Neural progenitor cell (in vitro differentiated cells): ENCODE data around the gene IL1RAPL1. TPM values are rescaled to one million over a fixed set of nuclear protein-coding genes. Genes with fewer than 3 reads are reported as not detected.

ENCODE experiments used
- DNase-seq: peaks from one replicate; pipeline ENCODE4 v3.0.0-alpha.2; 2016; ENCODE audit warnings: low spot score
- H2AFZ ChIP-seq: fragments of 200-600 bp; sonication (generic); replicated peaks from 2 replicates; pipeline ENCODE4 v1.6.1; 2016; ENCODE audit warnings: antibody characterized with exemption
- H3F3A ChIP-seq: fragments of 200-600 bp; sonication (generic); 2 replicates; pipeline ENCODE4 v1.6.1; 2016; ENCODE audit warnings: antibody characterized with exemption, low read depth
- H3K27ac ChIP-seq: fragments of 200-600 bp; sonication (generic); 2 replicates; pipeline ENCODE4 v1.5.1; 2016; ENCODE audit warnings: mild to moderate bottlenecking
- H3K27me3 ChIP-seq: fragments of 200-600 bp; sonication (generic); 2 replicates; pipeline ENCODE4 v1.6.1; 2016; ENCODE audit warnings: mild to moderate bottlenecking, moderate library complexity
- H3K36me3 ChIP-seq: fragments of 200-600 bp; sonication (generic); 2 replicates; pipeline ENCODE4 v1.5.1; 2016
- H3K4me1 ChIP-seq: fragments of 200-600 bp; sonication (generic); 2 replicates; pipeline ENCODE4 v1.6.1; 2016; ENCODE audit warnings: mixed run types
- H3K4me2 ChIP-seq: fragments of 200-600 bp; sonication (generic); 2 replicates; pipeline ENCODE4 v1.6.1; 2016
- H3K4me3 ChIP-seq: fragments of 200-600 bp; sonication (generic); 2 replicates; pipeline ENCODE4 v1.5.1; 2016
- H3K79me2 ChIP-seq: fragments of 200-600 bp; sonication (generic); 2 replicates; pipeline ENCODE4 v1.6.1; 2016; ENCODE audit warnings: low read depth
- H3K9ac ChIP-seq: fragments of 200-600 bp; sonication (generic); 2 replicates; pipeline ENCODE4 v1.6.1; 2016
- H3K9me3 ChIP-seq: fragments of 200-600 bp; sonication (generic); 2 replicates; pipeline ENCODE4 v1.5.1; 2016; ENCODE audit warnings: low read depth
- H4K20me1 ChIP-seq: fragments of 200-600 bp; sonication (generic); 2 replicates; pipeline ENCODE4 v1.6.1; 2016; ENCODE audit warnings: low read depth
- H3K27ac Mint-ChIP-seq: 3 replicates; pipeline ENCODE4 v1.8.0; 2021; ENCODE audit warnings: mixed read lengths
- H3K27me3 Mint-ChIP-seq: 2 replicates; pipeline ENCODE4 v1.8.0; 2022; ENCODE audit warnings: low read depth, mild to moderate bottlenecking, inconsistent platforms, moderate library complexity, mixed read lengths; ENCODE audit not compliant: insufficient read depth
- H3K36me3 Mint-ChIP-seq: 3 replicates; pipeline ENCODE4 v1.8.0; 2021; ENCODE audit warnings: mixed read lengths
- H3K4me1 Mint-ChIP-seq: 3 replicates; pipeline ENCODE4 v1.8.0; 2021; ENCODE audit warnings: mixed read lengths
- H3K4me3 Mint-ChIP-seq: 3 replicates; pipeline ENCODE4 v1.8.0; 2021; ENCODE audit warnings: mild to moderate bottlenecking, moderate library complexity, mixed read lengths
- H3K9me3 Mint-ChIP-seq: 3 replicates; pipeline ENCODE4 v1.8.0; 2020; ENCODE audit warnings: mixed read lengths
- CTCF ChIP-seq: fragments of 200-600 bp; sonication (generic); IDR thresholded peaks from 2 replicates; pipeline ENCODE4 v1.5.1; 2017; ENCODE audit warnings: antibody characterized with exemption, mild to moderate bottlenecking
- EZH2 ChIP-seq: fragments of 200-600 bp; sonication (generic); IDR thresholded peaks from 2 replicates; pipeline ENCODE4 v1.6.1; 2017; ENCODE audit warnings: antibody characterized with exemption, mild to moderate bottlenecking, moderate library complexity
- EZH2phosphoT487 ChIP-seq: fragments of 200-600 bp; sonication (generic); IDR thresholded peaks from 2 replicates; pipeline ENCODE4 v1.6.1; 2017; ENCODE audit warnings: antibody characterized with exemption
- total RNA-seq: library from RNA; depleted of rRNA; stranded (reverse); fragments of >200 nt; gene quantifications from 2 replicates; pipeline ENCODE4 v1.2.3, GENCODE V29; 2015; ENCODE audit warnings: low replicate concordance

IL1RAPL1 gene
- total RNA-seq, 1 donor from 2014 or later: 13.4 TPM

GRCh38 chrX:29640106-29640505, 1052.9 kb downstream of the IL1RAPL1 start:
- DNase-seq: no peak
- H3K4me3 Mint-ChIP-seq: no peak overlapping the region
- H3K27me3 Mint-ChIP-seq: no peaks in the 10 kb centered on the region
- Histone ChIP-seq H4K20me1 (no peaks in the 10 kb centered on the region), H3K27ac (no peak overlapping the region), H3K4me3 (no peak overlapping the region), H3F3A (no peaks in the 10 kb centered on the region), H2AFZ (no peak overlapping the region), H3K9ac (no peak overlapping the region), H3K9me3 (no peaks in the 10 kb centered on the region), H3K4me1 (no peaks in the 10 kb centered on the region), H3K27me3 (no peaks in the 10 kb centered on the region), H3K36me3 (no peaks in the 10 kb centered on the region), H3K79me2 (no peaks in the 10 kb centered on the region), H3K4me2 (no peak overlapping the region)
- TF ChIP-seq EZH2phosphoT487 (no peak), EZH2 (no peak), CTCF (no peak)
- H3K4me1 Mint-ChIP-seq: no peaks in the 10 kb centered on the region
- no peak overlapping the region for H3K27ac Mint-ChIP-seq
- no peaks in the 10 kb centered on the region for H3K36me3 Mint-ChIP-seq
- H3K9me3 Mint-ChIP-seq: no peaks in the 10 kb centered on the region

- Mint-ChIP-seq H3K4me3 (no peak overlapping the region), H3K27me3 (no peaks in the 10 kb centered on the region), H3K27ac (no peak overlapping the region), H3K9me3 (no peaks in the 10 kb centered on the region), H3K4me1 (no peaks in the 10 kb centered on the region), H3K36me3 (no peaks in the 10 kb centered on the region)
- H3K4me2 ChIP-seq: no peak overlapping the region
- H2AFZ ChIP-seq: no peak overlapping the region
- H3F3A ChIP-seq: no peaks in the 10 kb centered on the region
- no peak overlapping the region for H3K27ac ChIP-seq
- H4K20me1 ChIP-seq: no peaks in the 10 kb centered on the region
- TF ChIP-seq EZH2phosphoT487 (no peak), EZH2 (no peak), CTCF (no peak)
- DNase-seq: no peak
- no peaks in the 10 kb centered on the region for H3K4me1 ChIP-seq
- H3K79me2 ChIP-seq: no peaks in the 10 kb centered on the region
- no peak overlapping the region for H3K9ac ChIP-seq
- peaks cover 8% of the 10 kb centered on the region for H3K9me3 ChIP-seq
- H3K36me3 ChIP-seq: peaks cover 2% of the 10 kb centered on the region
- H3K4me3 ChIP-seq: no peak overlapping the region
- H3K27me3 ChIP-seq: no peaks in the 10 kb centered on the region
Measured at GRCh38 chrX:29641461-29641860, 1054.2 kb downstream of the IL1RAPL1 start.

DNA sequence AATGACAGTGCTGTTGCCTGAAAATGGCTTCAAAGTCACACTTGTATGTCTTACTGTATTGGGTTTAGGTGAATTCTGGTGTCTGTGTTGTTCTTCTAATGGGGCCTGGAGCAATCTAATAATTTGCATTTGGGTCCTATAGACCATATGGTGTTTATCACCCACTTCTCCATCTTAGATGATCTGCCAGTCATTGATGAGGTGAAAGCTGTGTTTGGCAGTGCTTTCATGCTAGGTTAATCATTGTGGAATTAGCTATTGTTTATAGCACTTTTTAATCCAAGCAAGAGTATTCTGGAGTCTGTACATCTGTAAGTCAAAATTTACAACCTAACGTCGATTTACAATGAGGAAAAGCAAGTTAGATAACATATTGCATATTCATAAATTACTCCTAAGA, 1055.9 kb downstream of the IL1RAPL1 start:
- Mint-ChIP-seq H3K4me1 (no peaks in the 10 kb centered on the region), H3K4me3 (no peak overlapping the region), H3K27ac (no peak overlapping the region), H3K9me3 (no peaks in the 10 kb centered on the region), H3K27me3 (no peaks in the 10 kb centered on the region), H3K36me3 (no peaks in the 10 kb centered on the region)
- Histone ChIP-seq H4K20me1 (no peaks in the 10 kb centered on the region), H2AFZ (no peak overlapping the region), H3K79me2 (no peaks in the 10 kb centered on the region), H3K4me1 (no peaks in the 10 kb centered on the region), H3K4me3 (no peak overlapping the region), H3K36me3 (peaks cover 6% of the 10 kb centered on the region), H3K9ac (no peak overlapping the region), H3K9me3 (peaks cover 12% of the 10 kb centered on the region), H3K27ac (no peak overlapping the region), H3K4me2 (no peak overlapping the region), H3F3A (no peaks in the 10 kb centered on the region), H3K27me3 (no peaks in the 10 kb centered on the region)
- DNase-seq: no peak
- TF ChIP-seq EZH2phosphoT487 (no peak), EZH2 (no peak), CTCF (no peak)
